ENCODE measurements around the gene CRB2. TPM values are rescaled to one million over a fixed set of nuclear protein-coding genes. Genes with fewer than 3 reads are reported as not detected.

CRB2 gene
- total RNA-seq, 2 experiments from 2014 or later: not detected

GRCh38 chr9:123414204-123414603 lies 58.2 kb downstream of the CRB2 start:
- Mint-ChIP-seq H3K27ac (no peak overlapping the region), H3K36me3 (ENCODE audit: low read depth) (peaks cover 12% of the 10 kb centered on the region), H3K4me1 (ENCODE audit: low read depth) (no peaks in the 10 kb centered on the region), H3K27me3 (no peaks in the 10 kb centered on the region), H3K4me3 (no peak overlapping the region), H3K9me3 (no peaks in the 10 kb centered on the region)
- intact Hi-C loops (cut with DNase I, micrococcal nuclease): no loop called here
- POLR2A ChIA-PET: no interaction called here
- CTCF ChIA-PET: no interaction called here
- DNase-seq (no peak), ATAC-seq (ENCODE audit: poor library complexity) (no peak)
- H3K27ac ChIP-seq (ENCODE audit: low read depth in 1 of 2, low read length in 2 of 2): no peak overlapping the region
- H3K36me3 ChIP-seq (ENCODE audit: insufficient read depth, low read length): no peaks in the 10 kb centered on the region
- H3K27me3 ChIP-seq (ENCODE audit: control insufficient read depth in 1 of 2, insufficient read depth in 2 of 2, low read length in 2 of 2): no peaks in the 10 kb centered on the region
- no peaks in the 10 kb centered on the region for H3K9me3 ChIP-seq (ENCODE audit: control insufficient read depth in 1 of 2, insufficient read depth in 1 of 2, low read length in 2 of 2)
- TF ChIP-seq CTCF (IDR thresholded peaks at IDR 0.05): no peak
- no peaks in the 10 kb centered on the region for H3K4me1 ChIP-seq (ENCODE audit: insufficient read depth, low read length)
- no peak overlapping the region for H3K4me3 ChIP-seq (ENCODE audit: low read length)

GRCh38 chr9:123414936-123415930 lies 59.2 kb downstream of the CRB2 start:
- DNase-seq (no peak), ATAC-seq (ENCODE audit: poor library complexity) (no peak)
- Mint-ChIP-seq H3K36me3 (ENCODE audit: low read depth) (peaks cover 18% of the 10 kb centered on the region), H3K4me3 (no peak overlapping the region), H3K27me3 (no peaks in the 10 kb centered on the region), H3K27ac (no peak overlapping the region), H3K9me3 (no peaks in the 10 kb centered on the region), H3K4me1 (ENCODE audit: low read depth) (no peaks in the 10 kb centered on the region)
- no peak for TF ChIP-seq CTCF (IDR thresholded peaks at IDR 0.05)
- no peaks in the 10 kb centered on the region for H3K9me3 ChIP-seq (ENCODE audit: control insufficient read depth in 1 of 2, insufficient read depth in 1 of 2, low read length in 2 of 2)
- intact Hi-C loops (cut with DNase I, micrococcal nuclease): no loop called here
- ChIA-PET CTCF (no interaction called here), POLR2A (no interaction called here)
- H3K4me1 ChIP-seq (ENCODE audit: insufficient read depth, low read length): no peaks in the 10 kb centered on the region
- H3K27me3 ChIP-seq (ENCODE audit: control insufficient read depth in 1 of 2, insufficient read depth in 2 of 2, low read length in 2 of 2): no peaks in the 10 kb centered on the region
- no peak overlapping the region for H3K27ac ChIP-seq (ENCODE audit: low read depth in 1 of 2, low read length in 2 of 2)
- no peak overlapping the region for H3K4me3 ChIP-seq (ENCODE audit: low read length)
- no peaks in the 10 kb centered on the region for H3K36me3 ChIP-seq (ENCODE audit: insufficient read depth, low read length)

GRCh38 chr9:123416176-123416575 lies 60.2 kb downstream of the CRB2 start:
- no peak for TF ChIP-seq CTCF (IDR thresholded peaks at IDR 0.05)
- Mint-ChIP-seq H3K36me3 (ENCODE audit: low read depth) (peaks cover 20% of the 10 kb centered on the region), H3K9me3 (no peaks in the 10 kb centered on the region), H3K4me1 (ENCODE audit: low read depth) (no peaks in the 10 kb centered on the region), H3K27ac (no peak overlapping the region), H3K4me3 (no peak overlapping the region), H3K27me3 (no peaks in the 10 kb centered on the region)
- Histone ChIP-seq H3K27ac (ENCODE audit: low read depth in 1 of 2, low read length in 2 of 2) (no peak overlapping the region), H3K27me3 (ENCODE audit: control insufficient read depth in 1 of 2, insufficient read depth in 2 of 2, low read length in 2 of 2) (no peaks in the 10 kb centered on the region), H3K36me3 (ENCODE audit: insufficient read depth, low read length) (no peaks in the 10 kb centered on the region), H3K9me3 (ENCODE audit: control insufficient read depth in 1 of 2, insufficient read depth in 1 of 2, low read length in 2 of 2) (no peaks in the 10 kb centered on the region), H3K4me3 (ENCODE audit: low read length) (no peak overlapping the region), H3K4me1 (ENCODE audit: insufficient read depth, low read length) (no peaks in the 10 kb centered on the region)
- ChIA-PET CTCF (no interaction called here), POLR2A (no interaction called here)
- DNase-seq (no peak), ATAC-seq (ENCODE audit: poor library complexity) (no peak)
- intact Hi-C loops (cut with DNase I, micrococcal nuclease): no loop called here
